Lower leg skin (tissue), 4 donors: ENCODE results near the gene MAMLD1. TPM values are rescaled to one million over a fixed set of nuclear protein-coding genes. Genes with fewer than 3 reads are reported as not detected.

Source experiments
- DNase-seq, 2 donors: peaks; one replicate each; pipeline ENCODE4 v3.0.0-alpha.2; 2019; ENCODE audit warnings: low spot score in 2 of 2
- H3K4me3 ChIP-seq: fragments of 200-600 bp; sonication (generic); 2 replicates; pipeline ENCODE4 v1.5.1; 2017; ENCODE audit warnings: mild to moderate bottlenecking, low read depth; ENCODE audit not compliant: poor library complexity, severe bottlenecking
- CTCF ChIP-seq, 3 donors: fragments of 450-650 bp; IDR thresholded peaks; one replicate each; pipeline ENCODE4 v1.5.1; 2016; ENCODE audit warnings: antibody characterized with exemption in 3 of 3, mild to moderate bottlenecking in 3 of 3, moderate library complexity in 2 of 3
- POLR2A ChIP-seq, 2 donors: fragments of 450-650 bp; IDR thresholded peaks; one replicate each; pipeline ENCODE4 v1.6.1; 2016 to 2017; ENCODE audit warnings: antibody characterized with exemption in 2 of 2, mild to moderate bottlenecking in 1 of 2, moderate library complexity in 1 of 2
- WGBS, 2 donors: methylation state at CpG; one replicate each; pipeline ENCODE4 v1.1.5; 2018; 5-methylcytosine and 5-hydroxymethylcytosine counted together
- intact Hi-C: fragments of 100-400 bp; cut with DNase I; formaldehyde crosslinking; loops from one replicate; pipeline ENCODE4 v1.15.0; 2023; ENCODE audit warnings: low total_unique reads
- total RNA-seq, 4 donors: library from RNA; depleted of rRNA; stranded (reverse); fragments of >200 nt; gene quantifications; one replicate each; pipeline ENCODE4 v1.1.0, GENCODE V29; 2016

The MAMLD1 gene
- total RNA-seq, 4 donors from 2014 or later: 1.9 to 3.2 (median 2.6) TPM

- no peak overlapping the region for H3K4me3 ChIP-seq
- TF ChIP-seq POLR2A (IDR thresholded peaks at IDR 0.05) (no peak), CTCF (IDR thresholded peaks at IDR 0.05) (no peak)
- intact Hi-C loops: no loop called here
- no peak for DNase-seq
- WGBS, 2 donors: 67 to 72% methylated on average over 13 of the region's 13 CpGs
Observed at GRCh38 chrX:150478496-150479492, 115.7 kb downstream of the MAMLD1 start.

GRCh38 chrX:150482537-150483206 lies 119.6 kb downstream of the MAMLD1 start:
- peak in 1 of 2 donors; percentile 16 for DNase-seq
- intact Hi-C loops: no loop called here
- WGBS, 2 donors: 56 to 58% methylated on average over 4 to 6 of the region's 6 CpGs
- TF ChIP-seq CTCF (IDR thresholded peaks at IDR 0.05) (no peak), POLR2A (IDR thresholded peaks at IDR 0.05) (no peak)
- H3K4me3 ChIP-seq: no peak overlapping the region

GRCh38 chrX:150483356-150483985 lies 120.4 kb downstream of the MAMLD1 start:
- intact Hi-C loops: no loop called here
- no peak for DNase-seq
- no peak overlapping the region for H3K4me3 ChIP-seq
- 64 to 78% methylated on average over 8 of the region's 8 CpGs for WGBS, 2 donors
- TF ChIP-seq POLR2A (IDR thresholded peaks at IDR 0.05) (no peak), CTCF (IDR thresholded peaks at IDR 0.05) (no peak)

GRCh38 chrX:150486011-150486410 lies 122.9 kb downstream of the MAMLD1 start:
- no peak for DNase-seq
- H3K4me3 ChIP-seq: no peak overlapping the region
- intact Hi-C loops: no loop called here
- WGBS, 2 donors: 46 to 75% methylated on average over 2 to 3 of the region's 3 CpGs
- TF ChIP-seq POLR2A (IDR thresholded peaks at IDR 0.05): no peak
- TF ChIP-seq CTCF (IDR thresholded peaks at IDR 0.05): no peak

- WGBS, 2 donors: 78 to 90% methylated on average over 5 of the region's 5 CpGs
- H3K4me3 ChIP-seq: no peak overlapping the region
- TF ChIP-seq CTCF (IDR thresholded peaks at IDR 0.05) (no peak), POLR2A (IDR thresholded peaks at IDR 0.05) (no peak)
- no peak for DNase-seq
- intact Hi-C loops: no loop called here
Observed at GRCh38 chrX:150487369-150488094, 124.4 kb downstream of the MAMLD1 start.
